Measurements from ENCODE around the gene PPP6C. TPM values are rescaled to one million over a fixed set of nuclear protein-coding genes. Genes with fewer than 3 reads are reported as not detected.

The PPP6C gene
- total RNA-seq, 1 experiment from 2014 or later, result 40.7 TPM

- ChIA-PET CTCF (interaction anchor here (1.0 kb wide), 1 partner anchor 25 kb away, joined by 3 read pairs; no protein-coding TSS in a partner anchor), POLR2A (no interaction called here)
- H3K36me3 Mint-ChIP-seq (ENCODE audit: insufficient read depth, unreplicated experiment), result no peaks in the 10 kb centered on the region
- DNase-seq (ENCODE audit: unreplicated experiment), result no peak
- intact Hi-C loops (cut with micrococcal nuclease), result no loop called here
- H3K9me3 Mint-ChIP-seq (ENCODE audit: unreplicated experiment), result no peaks in the 10 kb centered on the region
- H3K27me3 Mint-ChIP-seq (ENCODE audit: insufficient read depth, unreplicated experiment), result no peaks in the 10 kb centered on the region
- H3K4me3 Mint-ChIP-seq (ENCODE audit: unreplicated experiment), result no peak overlapping the region
- BruUV-seq (replicated peaks), result no TSS peak
- TF ChIP-seq CTCF (IDR thresholded peaks at IDR 0.05; ENCODE audit: unreplicated experiment), result no peak
- H3K4me1 Mint-ChIP-seq (ENCODE audit: insufficient read depth, unreplicated experiment), result peaks cover 6% of the 10 kb centered on the region
- H3K27ac Mint-ChIP-seq (ENCODE audit: low read depth, unreplicated experiment), result no peak overlapping the region
These were observed 86.6 kb downstream of the PPP6C start for GRCh38 chr9:125103021-125103420.

GRCh38 chr9:125100822-125101221, 88.8 kb downstream of the PPP6C start:
- Mint-ChIP-seq H3K36me3 (ENCODE audit: insufficient read depth, unreplicated experiment) (no peaks in the 10 kb centered on the region), H3K4me1 (ENCODE audit: insufficient read depth, unreplicated experiment) (peaks cover 6% of the 10 kb centered on the region), H3K27me3 (ENCODE audit: insufficient read depth, unreplicated experiment) (no peaks in the 10 kb centered on the region), H3K9me3 (ENCODE audit: unreplicated experiment) (no peaks in the 10 kb centered on the region), H3K27ac (ENCODE audit: low read depth, unreplicated experiment) (no peak overlapping the region), H3K4me3 (ENCODE audit: unreplicated experiment) (no peak overlapping the region)
- BruUV-seq (replicated peaks), result no TSS peak
- TF ChIP-seq CTCF (IDR thresholded peaks at IDR 0.05; ENCODE audit: unreplicated experiment), result no peak
- DNase-seq (ENCODE audit: unreplicated experiment), result no peak
- CTCF ChIA-PET, result interaction anchor here (0.6 kb wide), 1 partner anchor 91 kb away, joined by 3 read pairs; no protein-coding TSS in a partner anchor
- intact Hi-C loops (cut with micrococcal nuclease), result no loop called here
- POLR2A ChIA-PET, result interaction anchor here (0.8 kb wide), 1 partner anchor 10 kb away, joined by 3 read pairs; no protein-coding TSS in a partner anchor

- intact Hi-C loops (cut with micrococcal nuclease), result no loop called here
- no peak for DNase-seq (ENCODE audit: unreplicated experiment)
- no TSS peak for BruUV-seq (replicated peaks)
- no peak for TF ChIP-seq CTCF (IDR thresholded peaks at IDR 0.05; ENCODE audit: unreplicated experiment)
- Mint-ChIP-seq H3K27me3 (ENCODE audit: insufficient read depth, unreplicated experiment) (no peaks in the 10 kb centered on the region), H3K4me1 (ENCODE audit: insufficient read depth, unreplicated experiment) (peaks cover 12% of the 10 kb centered on the region), H3K27ac (ENCODE audit: low read depth, unreplicated experiment) (no peak overlapping the region), H3K36me3 (ENCODE audit: insufficient read depth, unreplicated experiment) (no peaks in the 10 kb centered on the region), H3K9me3 (ENCODE audit: unreplicated experiment) (no peaks in the 10 kb centered on the region), H3K4me3 (ENCODE audit: unreplicated experiment) (no peak overlapping the region)
- ChIA-PET CTCF (no interaction called here), POLR2A (interaction anchor here (0.6 kb wide), 1 partner anchor 58 kb away, joined by 3 read pairs; no protein-coding TSS in a partner anchor)
These were observed 89.8 kb downstream of the PPP6C start for GRCh38 chr9:125099816-125100215.

Other genes with a start within 250 kb of the PPP6C start
- gene GOLGA1, start 248.7 kb downstream of the PPP6C start, total RNA-seq (2022), result 22.8 and 29.9 TPM in 2 replicates
- gene SCAI, start 46.3 kb downstream of the PPP6C start, total RNA-seq (2022), result 3.7 and 5.4 TPM in 2 replicates
- 21.5 and 37.2 TPM in 2 replicates for gene RABEPK, start 10.7 kb upstream of the PPP6C start, total RNA-seq (2022)
- 1,165 and 1,788 TPM in 2 replicates for gene HSPA5, start 51.5 kb upstream of the PPP6C start, total RNA-seq (2022)
- 46.2 and 53.9 TPM in 2 replicates for gene GAPVD1, start 72.0 kb upstream of the PPP6C start, total RNA-seq (2022)

All from MCF 10A (cell line).